ENCODE measurements around the gene ALK. TPM values are rescaled to one million over a fixed set of nuclear protein-coding genes. Genes with fewer than 3 reads are reported as not detected.

Gene ALK
- total RNA-seq, 1 experiment from 2014 or later: 0.06 TPM

DNA sequence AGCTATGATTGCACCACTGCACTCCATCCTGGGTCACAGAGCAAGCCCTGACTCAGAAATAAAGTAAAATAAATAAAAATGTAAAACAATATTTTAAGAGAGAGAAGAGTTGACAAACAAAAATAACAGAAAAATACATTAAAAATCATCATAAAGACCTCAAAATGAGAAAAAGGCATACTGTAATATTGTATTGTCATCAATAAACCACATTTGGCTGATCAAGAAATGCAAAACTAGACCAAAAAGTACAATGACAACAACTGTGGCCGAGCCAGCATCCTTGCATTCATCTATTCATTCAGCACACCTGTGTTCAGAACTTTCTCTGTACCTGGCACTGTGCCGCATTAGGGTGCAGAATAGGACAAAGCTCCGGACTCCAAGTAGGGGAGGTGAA, 121.8 kb downstream of the ALK start:
- DNase-seq (ENCODE audit: low read depth): no peak

DNA sequence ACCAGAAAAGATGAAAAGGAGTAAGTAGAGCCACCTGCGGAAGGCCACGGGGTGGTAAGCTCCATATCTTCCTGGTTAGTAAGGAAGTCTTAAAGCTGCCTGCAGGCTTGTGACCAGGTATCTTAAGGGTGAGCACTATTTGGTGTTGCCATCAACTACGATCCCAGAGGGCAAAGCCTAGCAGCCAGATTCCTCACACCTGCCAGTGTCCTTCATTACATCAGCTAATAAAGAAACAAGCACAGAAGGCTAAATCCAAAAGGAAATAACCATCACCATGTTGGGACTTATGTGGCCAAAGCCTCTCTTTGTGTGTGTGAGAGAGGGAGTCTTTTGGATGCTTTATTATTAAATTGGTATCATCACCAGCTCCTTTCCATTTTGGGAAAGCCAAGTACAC, 123.5 kb downstream of the ALK start:
- no peak for DNase-seq (ENCODE audit: low read depth)

DNA sequence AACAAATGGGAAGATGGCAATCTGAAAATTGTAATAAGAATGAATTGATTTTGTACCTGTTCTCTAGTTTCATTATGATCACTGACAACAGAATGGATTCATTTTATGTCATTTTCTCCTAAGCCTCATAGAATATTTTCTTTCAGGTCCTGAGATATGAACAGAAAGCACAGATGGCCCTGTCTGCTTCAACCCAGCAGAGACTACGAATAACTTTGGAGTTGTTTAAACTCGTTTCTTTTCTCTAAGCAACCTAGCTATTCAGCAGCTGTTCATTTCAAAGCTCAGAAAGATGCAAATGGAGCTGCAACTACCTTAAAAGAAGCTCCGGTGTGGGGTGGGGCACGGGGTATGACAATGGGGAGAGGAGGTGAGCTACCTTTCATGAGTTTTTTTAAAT, 124.9 kb downstream of the ALK start:
- DNase-seq (ENCODE audit: low read depth): no peak

DNA sequence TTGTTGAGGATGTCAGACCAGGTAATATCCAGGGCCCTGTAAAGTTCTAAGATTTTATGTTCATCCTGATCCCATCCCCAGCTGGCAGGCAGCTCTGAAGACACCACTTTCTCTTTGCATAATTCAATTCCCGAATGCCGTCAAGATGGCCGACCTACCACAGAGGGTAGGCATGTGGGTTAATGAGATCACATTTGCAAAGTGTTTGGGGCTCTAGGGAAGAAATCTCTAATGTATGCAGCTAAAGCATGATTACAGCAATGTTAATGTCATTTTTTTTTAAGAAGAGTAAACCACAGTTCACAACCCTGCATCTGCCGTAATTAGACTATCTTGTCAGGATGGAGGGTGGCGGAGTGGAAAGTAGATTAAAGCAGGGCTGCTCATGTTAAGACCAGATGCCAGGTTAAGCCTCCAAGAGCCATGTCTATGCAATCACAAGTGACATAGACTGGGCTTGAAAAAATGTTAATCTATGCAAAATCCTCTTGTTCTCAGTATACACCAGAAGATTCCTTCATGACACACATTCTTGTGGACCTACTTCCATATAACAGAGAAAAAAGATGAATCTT, 131.4 kb downstream of the ALK start:
- DNase-seq (ENCODE audit: low read depth): no peak

DNA sequence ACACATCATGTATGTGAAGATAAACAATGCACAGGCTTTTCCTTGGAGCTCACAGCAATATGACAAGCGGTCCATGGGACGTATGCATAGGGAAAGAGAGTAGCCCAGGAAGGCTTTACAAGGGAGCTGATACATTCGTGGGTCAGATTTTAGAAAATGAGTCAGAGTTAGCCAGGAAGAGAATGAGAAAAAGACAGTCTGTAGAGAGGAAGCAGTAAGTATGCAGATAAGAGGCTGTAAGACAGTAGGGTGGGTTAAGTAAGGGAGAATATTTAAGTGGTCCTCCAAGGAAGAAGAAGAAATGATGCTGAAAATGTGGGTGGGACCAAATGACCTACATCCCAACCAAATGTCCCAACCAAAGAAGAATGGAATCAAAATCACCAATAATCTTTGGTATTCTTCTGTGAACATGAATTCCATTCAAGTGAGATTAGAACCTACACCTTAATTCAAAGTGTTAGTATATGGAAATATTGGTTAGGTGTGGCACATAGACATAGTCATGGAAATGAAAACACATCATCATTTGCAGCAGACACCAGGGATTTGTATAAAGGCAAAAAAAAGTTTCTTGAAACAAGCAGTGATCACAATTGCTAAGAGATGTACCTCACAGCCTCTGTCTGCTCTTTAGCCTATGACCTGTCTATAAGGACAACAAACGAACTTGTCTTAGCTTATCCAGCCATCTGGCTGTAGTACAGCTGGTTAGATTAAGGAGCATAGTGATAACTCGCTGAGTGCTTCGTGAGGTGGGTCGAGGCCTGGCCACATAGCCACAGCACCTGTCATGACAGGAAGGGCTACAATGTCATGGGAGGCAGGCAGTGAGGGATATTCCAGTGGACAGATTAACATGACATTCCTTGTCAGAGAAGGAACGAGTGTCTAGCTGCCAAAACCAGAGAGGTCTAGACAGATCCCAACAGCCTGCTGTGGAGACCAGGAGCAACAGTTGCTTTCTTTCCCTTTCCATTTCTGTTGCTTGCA, 133.6 kb downstream of the ALK start:
- DNase-seq (ENCODE audit: low read depth): peak; percentile 30

DNA sequence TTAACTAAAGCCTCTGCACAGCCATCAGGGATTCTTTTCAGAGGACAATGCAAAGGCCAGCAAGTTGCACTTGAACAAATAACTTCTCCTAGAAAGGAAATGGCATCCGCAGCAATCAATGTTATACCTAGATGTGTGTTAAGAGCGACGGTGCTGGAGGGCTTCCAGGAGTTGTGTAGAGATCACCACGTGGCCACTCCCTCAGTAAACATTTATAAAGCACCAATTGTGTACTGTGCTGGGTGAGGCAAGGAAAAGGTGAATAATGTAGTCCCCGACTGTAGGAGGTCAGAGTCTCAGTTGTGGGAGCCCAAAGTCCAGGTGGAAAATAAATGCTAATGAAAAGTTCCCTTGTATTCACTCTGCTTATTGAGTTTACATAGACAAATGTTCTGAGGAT, 135.0 kb downstream of the ALK start:
- DNase-seq (ENCODE audit: low read depth): no peak

DNA sequence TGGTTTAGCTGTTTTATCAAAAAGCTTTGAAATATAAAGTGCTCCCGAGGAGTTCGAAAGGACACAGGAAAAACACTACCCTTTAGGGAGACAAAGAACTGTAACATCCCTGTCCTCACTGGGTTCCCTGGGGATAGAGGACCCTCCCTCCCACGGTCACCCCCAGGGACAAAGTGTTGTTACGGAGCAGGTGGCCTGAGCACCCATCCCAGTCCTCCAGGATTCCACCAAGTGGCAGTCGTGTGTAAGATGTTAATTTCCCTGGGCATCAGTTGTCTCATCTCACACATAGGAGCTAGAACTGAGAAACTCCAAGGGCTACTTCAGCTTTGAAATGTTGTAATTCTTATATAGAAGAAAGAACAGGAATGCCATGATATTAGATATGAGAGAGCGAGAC, 137.7 kb downstream of the ALK start:
- peak; percentile 10 for DNase-seq (ENCODE audit: low read depth)

DNA sequence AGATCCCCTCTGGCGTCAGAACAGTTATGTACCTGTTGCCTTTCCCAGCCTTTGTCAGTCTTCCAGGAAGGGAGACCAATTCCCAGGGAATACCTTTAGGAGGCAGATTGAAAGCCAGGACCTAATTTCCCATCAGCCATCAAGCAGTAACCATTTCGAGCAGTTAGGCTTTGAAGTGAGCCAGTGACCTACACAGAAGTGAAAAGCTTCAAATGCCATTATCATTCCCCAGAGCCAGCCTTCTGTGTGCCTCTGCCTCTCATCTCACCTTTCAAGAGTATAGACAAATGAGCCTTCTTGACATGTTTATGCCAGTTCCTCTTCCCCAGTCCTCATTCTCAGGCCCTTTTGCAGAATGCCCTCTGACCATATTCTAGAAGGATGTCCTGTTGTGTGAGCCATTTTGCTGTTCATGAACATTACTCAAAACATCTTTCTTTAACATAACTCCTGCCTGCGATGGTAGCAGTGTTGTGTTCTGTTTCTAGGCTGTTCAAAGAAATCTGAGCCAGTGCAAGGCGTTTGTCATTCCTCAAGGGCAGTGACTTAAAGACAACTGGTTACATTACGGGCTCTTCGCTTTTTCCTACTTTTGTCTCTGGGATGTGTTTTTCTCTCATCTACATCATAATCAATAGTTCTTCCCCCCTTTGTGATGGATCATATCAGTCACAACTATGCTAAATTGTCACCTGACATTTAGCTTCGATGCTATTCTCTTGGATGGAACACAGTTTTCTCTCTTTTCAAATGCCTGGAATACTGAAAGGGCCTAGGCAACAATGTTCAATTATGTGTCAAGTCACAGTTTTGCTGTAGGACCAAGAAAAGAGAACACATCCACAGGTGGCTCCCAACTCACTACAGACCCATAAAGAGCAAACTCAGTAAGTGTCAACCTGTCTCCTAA, 138.6 kb downstream of the ALK start:
- DNase-seq (ENCODE audit: low read depth): no peak

DNA sequence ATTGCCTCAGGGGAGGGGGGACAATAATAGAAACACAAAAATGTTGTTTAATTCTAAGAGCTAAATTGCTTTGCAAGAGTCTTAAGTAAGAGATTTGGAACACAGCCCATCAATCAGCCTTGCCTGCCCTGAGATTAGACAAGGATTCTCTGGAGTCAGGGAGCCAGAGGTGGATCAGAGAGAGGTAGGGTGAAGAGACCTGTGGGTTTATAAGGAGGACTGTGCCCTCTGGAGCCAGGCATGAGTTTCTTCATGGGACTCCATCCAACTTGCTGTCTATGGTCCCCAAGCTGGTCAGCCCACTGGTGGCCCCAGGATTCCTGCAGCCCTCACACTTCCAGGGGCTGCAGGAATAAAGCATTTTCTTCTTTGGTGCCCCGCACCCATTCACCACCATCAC, 139.3 kb downstream of the ALK start:
- DNase-seq (ENCODE audit: low read depth): no peak

DNA sequence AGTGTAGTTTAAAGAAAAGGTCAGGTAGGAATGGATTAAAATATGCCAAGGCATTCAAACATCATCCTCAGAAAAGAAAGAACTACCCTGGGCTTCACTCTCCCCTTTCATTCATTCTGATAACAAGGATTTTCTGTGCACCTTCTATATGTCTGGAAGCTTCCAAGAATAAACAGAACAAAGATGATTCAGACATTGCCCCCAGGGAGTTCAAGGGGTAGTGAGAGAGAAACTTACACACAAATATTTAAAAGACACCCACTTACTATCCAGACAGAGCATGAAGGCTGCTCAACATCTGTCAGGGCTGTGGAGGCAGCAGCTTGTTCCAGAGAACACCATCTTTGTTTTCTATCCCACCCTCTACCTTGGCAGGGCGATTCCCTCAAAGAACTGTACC, 140.5 kb downstream of the ALK start:
- no peak for DNase-seq (ENCODE audit: low read depth)

DNA sequence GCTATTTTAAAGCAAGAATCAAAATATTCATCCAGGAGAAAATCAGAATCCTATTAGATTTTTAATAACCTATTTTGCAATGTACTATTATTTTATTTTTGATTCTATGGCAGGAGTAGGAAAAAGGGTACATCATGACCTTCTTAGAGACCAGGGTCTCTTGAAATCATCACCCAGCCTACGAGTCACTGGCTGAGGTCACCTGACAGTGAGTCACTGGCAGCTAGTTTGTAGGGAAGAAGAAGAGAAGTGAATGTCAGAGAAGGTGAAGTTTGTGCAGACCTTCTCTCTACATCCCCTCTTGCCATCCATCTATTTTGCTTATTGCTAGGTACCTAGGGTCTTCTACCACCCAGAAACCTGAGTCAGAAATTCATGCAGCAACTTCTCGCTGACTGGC, 144.2 kb downstream of the ALK start:
- DNase-seq (ENCODE audit: low read depth): peak; percentile 46

DNA sequence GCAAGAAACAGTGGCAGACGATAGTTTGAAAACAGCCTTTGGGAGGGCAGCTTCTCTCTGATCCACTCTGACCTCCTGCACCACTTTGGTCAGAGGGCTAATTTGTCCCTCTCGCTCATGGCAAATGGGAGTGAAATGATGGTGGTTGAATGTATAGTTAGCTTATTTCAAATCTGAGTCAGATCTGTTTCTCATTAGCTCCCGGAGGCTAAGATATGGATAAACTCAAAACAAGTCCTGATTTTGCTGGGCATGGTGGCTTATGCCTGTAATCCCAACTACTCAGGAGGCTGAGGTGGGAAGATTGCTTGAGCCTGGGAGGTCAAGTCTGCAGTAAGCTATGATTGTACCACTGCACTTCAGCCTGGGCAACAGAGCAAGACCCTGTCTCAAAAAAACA, 145.0 kb downstream of the ALK start:
- DNase-seq (ENCODE audit: low read depth): no peak

DNA sequence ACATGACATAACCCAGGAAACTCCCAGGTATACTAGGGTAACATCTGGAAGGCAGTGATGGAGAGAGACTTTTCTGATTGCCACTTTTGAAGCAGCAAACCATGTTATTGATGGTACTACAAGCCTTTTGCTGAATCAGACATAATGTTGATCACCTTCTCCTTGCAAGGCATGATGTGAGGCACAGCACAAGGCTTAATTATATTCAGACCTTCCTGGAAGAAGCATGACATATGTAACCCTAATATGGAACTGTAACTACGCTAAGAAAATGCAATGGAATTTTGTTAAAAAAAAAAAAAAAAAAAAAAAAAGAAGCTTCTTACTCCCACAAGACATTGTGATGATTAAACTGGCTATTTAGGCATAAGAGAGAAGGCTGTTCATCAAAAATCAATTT, 145.4 kb downstream of the ALK start:
- DNase-seq (ENCODE audit: low read depth): no peak

DNA sequence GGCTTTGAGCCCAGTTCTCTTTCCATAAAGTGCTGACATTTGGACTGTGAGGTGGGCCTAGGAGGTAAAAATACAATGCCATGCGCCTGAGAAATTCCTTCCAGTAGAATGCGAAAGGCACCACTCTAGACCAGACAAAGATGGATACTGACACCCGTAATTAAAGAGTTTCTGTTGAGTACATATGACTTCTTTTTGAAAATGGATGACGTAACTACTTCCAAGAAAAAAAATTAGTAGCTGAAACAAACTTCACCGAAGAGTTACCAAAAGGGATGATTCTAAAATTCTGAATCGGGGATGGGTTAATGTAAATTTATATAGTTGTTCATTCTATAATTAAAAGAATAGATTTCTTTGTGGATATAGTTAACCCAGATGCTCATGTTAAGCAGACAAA, 146.8 kb downstream of the ALK start:
- DNase-seq (ENCODE audit: low read depth): no peak

DNA sequence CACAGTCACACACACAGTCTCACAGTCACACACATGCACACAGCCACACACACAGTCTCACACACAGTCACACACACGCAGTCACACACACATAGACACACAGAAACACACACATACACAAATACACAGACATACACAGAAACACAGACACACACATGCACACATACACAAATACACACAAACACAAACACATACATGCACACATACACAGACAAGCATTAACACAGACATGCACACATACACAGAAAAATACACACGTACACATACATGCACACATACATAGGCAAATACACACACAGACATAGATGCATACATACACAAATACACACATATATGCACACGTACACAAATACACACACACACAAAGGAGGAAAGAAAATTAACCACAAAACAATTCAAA, 150.5 kb downstream of the ALK start:
- DNase-seq (ENCODE audit: low read depth): no peak

DNA sequence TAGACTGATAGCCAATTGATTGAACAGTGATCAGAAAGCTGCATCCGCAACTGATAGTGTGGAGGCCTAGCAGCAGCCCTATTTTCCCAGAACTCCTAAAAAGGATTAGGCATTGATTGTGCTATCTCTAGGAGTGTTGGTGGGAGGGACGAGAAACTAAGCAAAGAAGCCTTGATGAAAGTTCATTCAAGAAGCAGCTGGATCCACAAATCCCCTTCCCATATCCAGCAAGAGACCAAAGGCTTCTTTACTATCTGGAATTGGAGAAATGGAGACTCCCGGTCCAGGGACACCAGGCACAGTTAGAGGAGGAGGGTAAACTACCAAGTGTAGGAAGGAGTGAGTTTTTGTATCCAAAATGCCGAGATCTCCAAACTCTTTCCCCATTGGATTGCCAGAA, 151.5 kb downstream of the ALK start:
- no peak for DNase-seq (ENCODE audit: low read depth)

DNA sequence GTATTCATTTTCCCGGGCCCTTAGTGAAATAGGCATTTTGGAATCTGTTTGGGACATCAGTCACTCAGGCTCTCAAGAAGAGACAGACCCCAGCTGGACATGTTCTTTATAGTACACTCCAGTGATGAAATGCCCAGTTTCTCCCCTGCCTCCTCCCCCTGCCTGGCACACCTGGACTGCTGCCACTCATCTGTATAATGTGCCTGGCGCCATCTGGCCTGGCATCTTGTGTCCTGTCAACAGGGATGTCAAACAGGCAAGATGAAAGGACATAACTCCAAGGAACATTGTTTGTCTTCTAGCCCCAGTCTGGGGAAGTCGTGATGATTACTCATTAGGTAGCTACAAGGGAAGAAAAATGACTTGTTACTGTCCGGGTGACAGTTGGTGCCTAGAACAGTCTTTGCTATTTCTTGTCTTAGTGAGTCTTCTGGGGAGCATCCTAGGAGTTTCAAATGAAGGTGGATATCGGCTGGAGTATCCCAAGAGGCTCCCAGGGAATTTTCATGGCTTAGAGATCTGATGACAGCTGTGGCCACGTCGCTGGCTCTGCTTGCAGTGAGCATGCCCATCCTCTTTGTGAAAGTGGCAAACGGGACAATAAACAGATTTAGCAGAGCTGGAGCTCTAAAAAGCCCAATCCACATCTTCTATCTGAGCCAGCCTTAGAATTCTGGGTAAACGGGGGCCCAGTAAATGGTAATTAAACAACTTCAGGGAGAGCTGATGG, 153.6 kb downstream of the ALK start:
- DNase-seq (ENCODE audit: low read depth): no peak

DNA sequence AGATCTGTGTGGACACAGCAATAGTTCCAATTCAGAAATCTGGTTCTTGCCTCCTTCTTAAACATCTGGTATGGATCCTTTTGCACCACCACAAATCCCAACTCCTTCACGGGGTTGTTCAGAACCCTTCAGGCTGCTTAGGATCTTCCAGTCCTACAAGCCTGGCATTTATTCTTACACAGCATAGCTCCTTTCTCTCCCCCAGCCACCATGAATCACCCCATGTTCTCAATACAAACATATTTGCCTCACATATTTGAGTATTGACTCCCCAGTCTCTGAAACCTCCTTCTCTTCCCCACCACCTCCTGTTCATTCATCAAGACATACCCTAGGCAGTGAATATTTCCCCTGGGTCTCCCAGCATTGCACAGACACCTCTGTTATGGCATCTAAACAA, 155.2 kb downstream of the ALK start:
- DNase-seq (ENCODE audit: low read depth): peak; percentile 66

DNA sequence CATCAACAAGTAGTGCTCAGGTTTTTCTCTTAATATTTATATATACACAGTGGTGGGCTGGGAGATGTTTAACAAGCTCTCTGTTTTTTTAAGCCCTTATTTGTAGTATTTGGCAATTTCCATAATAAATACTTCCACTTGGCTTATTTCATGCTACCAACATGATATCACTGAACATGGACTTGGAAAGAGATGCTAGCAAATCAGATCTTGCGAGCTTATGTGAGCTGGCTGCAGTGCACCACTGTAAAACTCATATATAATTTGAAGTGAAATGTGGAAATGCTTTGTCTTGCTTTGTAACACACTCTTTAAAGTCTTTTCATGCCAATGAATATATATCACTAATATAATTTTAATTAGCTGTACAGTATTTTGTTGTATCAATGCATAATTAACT, 155.7 kb downstream of the ALK start:
- no peak for DNase-seq (ENCODE audit: low read depth)

DNA sequence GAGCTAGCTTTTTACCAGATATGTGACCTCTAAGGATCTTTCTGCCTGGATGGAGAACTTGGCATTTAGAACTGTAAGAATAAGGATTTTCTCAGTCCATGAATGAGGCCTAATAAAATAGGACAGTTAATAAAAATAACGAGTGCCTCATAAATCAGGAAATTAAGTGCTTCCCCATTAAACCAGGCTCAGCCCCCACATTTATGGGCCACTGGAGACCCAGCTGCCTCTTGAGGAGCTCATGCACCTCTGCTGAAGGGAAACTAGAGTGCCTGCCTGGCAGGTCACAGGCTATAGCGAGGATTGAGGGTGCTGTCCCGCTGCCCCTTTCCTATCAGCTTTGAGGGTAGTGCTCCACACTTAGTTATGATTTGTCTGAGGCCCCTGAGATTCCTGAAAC, 158.0 kb downstream of the ALK start:
- DNase-seq (ENCODE audit: low read depth): no peak

DNA sequence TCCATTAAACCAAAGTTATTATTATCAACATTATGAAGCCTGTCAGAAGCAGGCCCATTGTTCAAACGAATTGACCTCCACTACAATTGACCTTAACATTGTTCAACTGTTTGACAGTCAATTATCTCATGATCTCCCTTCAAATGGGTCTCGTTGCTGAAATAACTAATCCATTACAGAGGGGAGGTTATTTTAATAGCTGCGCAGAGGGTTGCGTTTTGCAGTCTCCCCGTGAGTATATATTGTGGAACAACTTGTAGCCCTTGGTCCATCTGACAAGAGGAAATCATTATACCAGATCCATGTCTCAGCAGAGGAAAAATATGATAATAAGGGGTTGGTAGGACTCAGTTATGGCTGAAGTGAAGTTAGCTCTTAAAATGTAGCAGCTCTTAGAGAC, 159.1 kb downstream of the ALK start:
- DNase-seq (ENCODE audit: low read depth): no peak

All from HT1080 (cell line).